Coronary artery (tissue), 2 donors: ENCODE results near the gene FARP1.

Experiments
- DNase-seq: peaks from one replicate; pipeline ENCODE4 v3.0.0-alpha.2; 2017; ENCODE audit warnings: low spot score
- H3K27ac ChIP-seq, 2 donors: fragments of 200-600 bp; sonication (generic); one replicate each; pipeline ENCODE4 v1.5.1; 2016 to 2019
- H3K4me3 ChIP-seq: fragments of 200-600 bp; sonication (generic); 2 replicates; pipeline ENCODE4 v1.5.1; 2016; ENCODE audit warnings: mild to moderate bottlenecking, moderate library complexity
- TF ChIP-seq, protein P1 (sequence below): fragments of 200-600 bp; sonication (generic); IDR thresholded peaks from one replicate; pipeline ENCODE4 v1.5.1; 2019; ENCODE audit warnings: antibody characterized with exemption

FARP1 gene

DNA sequence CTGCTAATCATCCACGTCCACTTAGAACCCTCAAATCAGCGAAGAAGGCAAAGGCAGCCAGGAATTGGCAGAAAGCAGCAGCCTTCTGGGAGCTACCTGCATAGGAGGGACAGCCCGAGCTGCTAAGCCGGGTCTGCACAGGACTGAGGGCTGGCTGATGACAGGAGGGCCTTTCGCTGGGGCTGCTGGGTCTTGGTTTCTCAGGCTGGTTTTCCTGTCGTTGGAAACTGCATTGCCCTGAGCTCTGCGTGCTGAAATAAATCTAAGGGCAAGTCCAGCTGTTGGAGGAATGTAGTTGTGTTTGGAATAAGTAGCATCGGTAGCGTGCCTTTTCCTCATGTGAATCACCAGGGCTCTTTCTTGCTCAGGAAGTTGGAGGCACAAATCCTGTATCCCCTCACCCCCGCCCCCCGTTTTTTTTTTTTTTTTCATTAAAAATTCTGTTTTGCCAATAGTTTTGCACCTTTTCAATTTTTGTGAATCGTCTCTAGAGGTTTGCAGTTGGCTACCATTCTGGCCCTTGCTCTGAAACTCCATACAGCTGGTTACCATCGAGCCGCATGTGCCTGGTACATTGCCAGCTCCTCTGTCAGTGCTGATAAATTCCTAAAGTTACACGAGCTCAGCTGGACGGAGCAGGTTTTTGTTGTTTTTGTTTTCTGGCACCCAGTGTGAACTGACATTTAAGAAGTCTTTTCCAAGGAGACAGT is 228.1 kb downstream of the FARP1 start:
- DNase-seq = no peak
- H3K27ac ChIP-seq = peak overlapping the region in 1 of 2 donors; percentile 49
- H3K4me3 ChIP-seq = peak overlapping the region; percentile 45
- TF ChIP-seq, protein P1, sequence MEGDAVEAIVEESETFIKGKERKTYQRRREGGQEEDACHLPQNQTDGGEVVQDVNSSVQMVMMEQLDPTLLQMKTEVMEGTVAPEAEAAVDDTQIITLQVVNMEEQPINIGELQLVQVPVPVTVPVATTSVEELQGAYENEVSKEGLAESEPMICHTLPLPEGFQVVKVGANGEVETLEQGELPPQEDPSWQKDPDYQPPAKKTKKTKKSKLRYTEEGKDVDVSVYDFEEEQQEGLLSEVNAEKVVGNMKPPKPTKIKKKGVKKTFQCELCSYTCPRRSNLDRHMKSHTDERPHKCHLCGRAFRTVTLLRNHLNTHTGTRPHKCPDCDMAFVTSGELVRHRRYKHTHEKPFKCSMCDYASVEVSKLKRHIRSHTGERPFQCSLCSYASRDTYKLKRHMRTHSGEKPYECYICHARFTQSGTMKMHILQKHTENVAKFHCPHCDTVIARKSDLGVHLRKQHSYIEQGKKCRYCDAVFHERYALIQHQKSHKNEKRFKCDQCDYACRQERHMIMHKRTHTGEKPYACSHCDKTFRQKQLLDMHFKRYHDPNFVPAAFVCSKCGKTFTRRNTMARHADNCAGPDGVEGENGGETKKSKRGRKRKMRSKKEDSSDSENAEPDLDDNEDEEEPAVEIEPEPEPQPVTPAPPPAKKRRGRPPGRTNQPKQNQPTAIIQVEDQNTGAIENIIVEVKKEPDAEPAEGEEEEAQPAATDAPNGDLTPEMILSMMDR = no peak

DNA sequence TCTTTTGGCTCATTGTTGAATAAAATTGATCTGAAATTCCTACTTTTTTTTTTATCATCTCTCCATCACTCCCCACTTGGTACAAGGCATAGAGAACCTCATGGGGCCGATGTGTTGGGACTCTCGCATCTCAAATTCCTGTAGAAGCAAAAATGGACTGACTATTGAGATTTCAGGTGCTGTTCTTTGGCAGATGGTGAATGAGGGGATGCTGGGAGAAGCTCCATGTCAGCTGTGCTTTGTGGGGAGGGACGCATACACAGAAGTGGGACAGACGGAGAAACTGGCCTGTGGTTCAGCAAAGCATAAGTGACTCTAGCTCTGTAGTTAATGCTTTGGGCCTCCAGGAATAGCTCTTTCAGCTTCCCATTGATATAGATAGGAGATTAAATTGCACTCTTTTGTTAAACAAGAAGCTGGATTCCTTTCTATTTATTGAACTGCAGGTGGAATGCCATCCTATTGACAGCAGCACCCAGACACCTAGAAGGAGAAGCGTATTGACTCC is 228.7 kb downstream of the FARP1 start:
- DNase-seq = no peak
- no peak overlapping the region for H3K27ac ChIP-seq

DNA sequence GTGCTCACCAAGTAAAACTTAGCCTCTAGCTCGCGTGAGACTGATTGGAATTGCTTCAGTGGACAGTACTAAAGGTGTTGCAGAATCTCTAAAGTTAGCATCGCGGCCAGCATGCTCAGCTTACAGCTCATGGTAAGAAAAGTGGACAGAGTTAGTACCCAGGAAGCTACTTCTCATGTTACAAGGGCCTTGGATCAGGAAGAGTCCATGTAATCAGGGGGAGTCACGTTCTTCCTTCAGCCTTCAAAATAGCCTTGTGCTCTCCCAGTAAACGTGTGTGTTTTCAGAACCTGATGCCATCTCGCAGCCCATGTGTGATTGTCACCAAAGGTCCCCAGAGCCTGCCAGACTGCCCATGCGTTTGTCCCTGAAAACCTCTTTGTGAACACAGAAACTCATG is 230.0 kb downstream of the FARP1 start:
- no peak for DNase-seq
- TF ChIP-seq, protein P1 = no peak
- no peak overlapping the region for H3K27ac ChIP-seq
- no peak overlapping the region for H3K4me3 ChIP-seq

More for the DNA sequence above, 228.7 kb downstream of the FARP1 start:
- TF ChIP-seq, protein P1 = no peak
- H3K4me3 ChIP-seq = no peak overlapping the region

DNA sequence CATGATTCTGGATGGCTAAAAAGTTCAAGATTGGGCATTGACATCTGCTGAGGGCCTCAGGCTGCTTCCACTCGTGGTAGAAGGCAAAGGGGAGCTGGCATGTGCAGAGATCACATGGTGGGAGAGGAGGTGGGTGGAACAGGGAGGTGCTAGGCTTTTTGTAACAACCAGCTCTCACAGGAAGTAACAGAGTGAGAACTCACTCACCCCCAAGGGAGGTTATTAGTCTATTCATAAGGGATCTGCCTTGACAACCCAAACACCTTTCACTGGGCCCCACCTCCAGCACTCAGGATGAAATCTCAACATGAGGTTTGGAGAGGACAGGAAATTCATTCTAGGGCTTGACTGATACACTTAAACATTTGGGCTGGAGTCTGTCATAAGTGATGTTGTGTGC is 231.9 kb downstream of the FARP1 start:
- H3K4me3 ChIP-seq = no peak overlapping the region
- H3K27ac ChIP-seq = no peak overlapping the region
- TF ChIP-seq, protein P1 = no peak
- DNase-seq = no peak

DNA sequence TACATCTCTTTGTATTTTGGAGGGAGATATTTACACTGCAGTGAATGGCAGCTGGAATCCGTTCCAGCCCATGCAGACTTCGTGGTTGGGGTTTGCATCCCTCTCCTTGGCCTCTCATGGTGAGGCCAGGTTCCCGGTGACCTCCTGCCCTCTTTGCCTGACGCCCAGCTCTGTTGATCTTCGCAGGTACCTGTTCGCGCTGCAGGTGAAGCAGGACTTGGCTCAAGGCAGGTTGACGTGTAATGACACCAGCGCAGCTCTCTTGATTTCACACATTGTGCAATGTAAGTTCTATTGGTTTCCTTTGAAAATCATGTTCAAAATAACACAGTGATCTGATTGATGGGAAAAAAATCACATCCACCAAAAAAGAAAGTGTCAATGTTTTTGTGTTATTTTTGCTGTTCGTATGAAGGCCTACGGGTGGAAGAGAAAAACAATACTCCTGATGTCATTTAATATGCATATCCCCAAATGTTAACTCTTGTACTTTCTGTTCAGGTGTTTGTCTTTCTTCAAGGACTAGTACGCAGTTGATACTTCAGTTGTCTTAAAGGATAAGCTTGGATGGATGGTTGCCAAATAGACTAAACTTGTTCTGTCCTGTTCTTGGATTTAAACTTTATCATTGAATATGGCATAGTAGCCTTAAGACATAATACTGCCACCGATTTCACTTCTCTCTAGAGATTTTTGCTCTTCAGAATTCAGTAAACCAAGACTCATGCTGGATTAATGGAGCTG is 234.9 kb downstream of the FARP1 start:
- TF ChIP-seq, protein P1 = no peak
- no peak overlapping the region for H3K27ac ChIP-seq

DNA sequence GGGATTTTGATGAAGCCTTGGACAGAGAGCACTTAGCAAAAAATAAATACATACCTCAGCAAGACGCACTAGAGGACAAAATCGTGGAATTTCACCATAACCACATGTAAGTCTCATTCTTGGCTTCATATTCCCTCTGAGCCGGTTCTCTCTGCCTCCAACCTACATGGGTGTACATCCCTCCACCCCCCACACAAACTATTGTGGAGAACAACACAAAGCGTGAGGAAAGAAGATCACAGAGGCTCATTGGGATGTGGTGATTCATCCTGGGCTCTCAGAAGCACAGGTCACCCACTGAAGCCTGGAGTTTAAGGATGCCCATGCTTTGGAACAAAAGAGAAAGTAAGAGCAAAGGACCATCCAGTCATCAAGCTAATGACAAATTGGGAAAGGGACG is 241.8 kb downstream of the FARP1 start:
- TF ChIP-seq, protein P1 = no peak
- DNase-seq = no peak
- Histone ChIP-seq H3K4me3 (no peak overlapping the region), H3K27ac (no peak overlapping the region)

More for the DNA sequence above, 234.9 kb downstream of the FARP1 start:
- H3K4me3 ChIP-seq = no peak overlapping the region
- no peak for DNase-seq
